GM23338 (cell line): ENCODE measurements around the gene TP53BP2. TPM values are rescaled to one million over a fixed set of nuclear protein-coding genes. Genes with fewer than 3 reads are reported as not detected.
A peak's percentile ranks its signal among the peaks of the same experiment; 100 is the strongest.

Experiments used
- ATAC-seq: fragments of 200-7000 bp; cut with Tn5 transposase; 3 replicates; pipeline ENCODE4 v1.9.1; 2020
- DNase-seq: peaks from one replicate; pipeline ENCODE4 v3.0.0-alpha.2; 2015; ENCODE audit warnings: low spot score
- H2AFZ ChIP-seq: fragments of 200-600 bp; sonication (generic); 2 replicates; pipeline ENCODE4 v1.8.0; 2016; ENCODE audit warnings: antibody characterized with exemption, mild to moderate bottlenecking, moderate library complexity
- H3F3A ChIP-seq: fragments of 200-600 bp; sonication (generic); replicated peaks from 2 replicates; pipeline ENCODE4 v1.8.0; 2017; ENCODE audit warnings: antibody characterized with exemption, mixed run types, low read depth
- H3K27ac ChIP-seq: fragments of 200-600 bp; sonication (generic); 2 replicates; pipeline ENCODE4 v1.6.1; 2016; ENCODE audit warnings: low read depth
- H3K27me3 ChIP-seq: fragments of 200-600 bp; sonication (generic); 2 replicates; pipeline ENCODE4 v1.8.0; 2016; ENCODE audit warnings: mild to moderate bottlenecking, mixed run types, moderate library complexity; ENCODE audit not compliant: insufficient read depth
- H3K36me3 ChIP-seq: fragments of 200-600 bp; sonication (generic); 2 replicates; pipeline ENCODE4 v1.8.0; 2016; ENCODE audit warnings: mild to moderate bottlenecking; ENCODE audit not compliant: insufficient read depth
- H3K4me1 ChIP-seq: fragments of 200-600 bp; sonication (generic); 2 replicates; pipeline ENCODE4 v1.8.0; 2016; ENCODE audit warnings: mild to moderate bottlenecking, moderate library complexity; ENCODE audit not compliant: insufficient read depth
- H3K4me2 ChIP-seq: fragments of 200-600 bp; sonication (generic); 2 replicates; pipeline ENCODE4 v1.7.1; 2017; ENCODE audit warnings: mixed run types
- H3K4me3 ChIP-seq: fragments of 200-600 bp; sonication (generic); 2 replicates; pipeline ENCODE4 v1.6.1; 2016; ENCODE audit warnings: mixed run types
- H3K79me2 ChIP-seq: fragments of 200-600 bp; sonication (generic); replicated peaks from 2 replicates; pipeline ENCODE4 v1.8.0; 2017; ENCODE audit warnings: mild to moderate bottlenecking; ENCODE audit not compliant: insufficient read depth
- H3K9me2 ChIP-seq: fragments of 200-600 bp; sonication (generic); 2 replicates; pipeline ENCODE4 v1.8.0; 2017; ENCODE audit not compliant: insufficient read depth
- H4K20me1 ChIP-seq: fragments of 200-600 bp; sonication (generic); replicated peaks from 2 replicates; pipeline ENCODE4 v1.8.0; 2017; ENCODE audit warnings: mild to moderate bottlenecking; ENCODE audit not compliant: insufficient read depth
- H3K27ac Mint-ChIP-seq: 2 replicates; pipeline ENCODE4 v1.8.0; 2020; ENCODE audit warnings: inconsistent platforms, mild to moderate bottlenecking, moderate library complexity, mixed read lengths
- H3K27me3 Mint-ChIP-seq: 3 replicates; pipeline ENCODE4 v1.8.0; 2022; ENCODE audit warnings: low read depth, mild to moderate bottlenecking, moderate library complexity, mixed read lengths, inconsistent platforms; ENCODE audit not compliant: insufficient read depth, poor library complexity
- H3K36me3 Mint-ChIP-seq: 3 replicates; pipeline ENCODE4 v1.8.0; 2021; ENCODE audit warnings: low read depth, mild to moderate bottlenecking, inconsistent platforms, moderate library complexity, mixed read lengths
- H3K4me1 Mint-ChIP-seq: 3 replicates; pipeline ENCODE4 v1.8.0; 2020; ENCODE audit warnings: mild to moderate bottlenecking, inconsistent platforms, mixed read lengths
- H3K4me3 Mint-ChIP-seq: 3 replicates; pipeline ENCODE4 v1.8.0; 2021; ENCODE audit warnings: moderate library complexity, mild to moderate bottlenecking, inconsistent platforms, mixed read lengths
- H3K9me3 Mint-ChIP-seq: 3 replicates; pipeline ENCODE4 v1.8.0; 2020; ENCODE audit warnings: moderate library complexity, mild to moderate bottlenecking, inconsistent platforms, mixed read lengths
- CREB1 ChIP-seq: fragments of 250-450 bp; sonication (Bioruptor Pico); IDR thresholded peaks from 2 replicates; pipeline ENCODE4 v1.5.0; 2020; ENCODE audit warnings: low read depth, mild to moderate bottlenecking, moderate library complexity
- CTCF ChIP-seq, 2 experiments: fragments of 200-600 bp in 1 of 2; sonication (generic) in 1 of 2; conservative IDR thresholded peaks; 2 replicates each; pipeline versions ENCODE4 v1.5.1 to v1.6.1; 2016 to 2017; ENCODE audit warnings: antibody characterized with exemption in 2 of 2, low read depth in 2 of 2, mild to moderate bottlenecking in 2 of 2, moderate library complexity in 1 of 2
- ETS1 ChIP-seq: IDR thresholded peaks from 2 replicates; pipeline ENCODE4 v1.6.1; 2016; ENCODE audit warnings: antibody characterized with exemption
- EZH2 ChIP-seq: fragments of 200-600 bp; sonication (generic); IDR thresholded peaks from one replicate; pipeline ENCODE4 v1.8.0; 2017; ENCODE audit warnings: antibody characterized with exemption, mild to moderate bottlenecking, low read depth; ENCODE audit not compliant: unreplicated experiment
- EZH2phosphoT487 ChIP-seq: fragments of 200-600 bp; sonication (generic); IDR thresholded peaks from one replicate; pipeline ENCODE4 v1.8.1; 2018; ENCODE audit warnings: antibody characterized with exemption; ENCODE audit not compliant: unreplicated experiment
- JUNB ChIP-seq: IDR thresholded peaks from one replicate; pipeline ENCODE4 v1.6.1; 2016; ENCODE audit warnings: antibody characterized with exemption; ENCODE audit not compliant: unreplicated experiment
- NANOG ChIP-seq: IDR thresholded peaks from 2 replicates; pipeline ENCODE4 v1.6.1; 2016; ENCODE audit warnings: antibody characterized with exemption, borderline replicate concordance
- ZNF114 ChIP-seq: fragments of 250-450 bp; sonication (Bioruptor Pico); IDR thresholded peaks from 2 replicates; pipeline ENCODE4 v1.5.0; 2020; ENCODE audit warnings: mild to moderate bottlenecking, moderate library complexity
- polyA plus RNA-seq: library from polyadenylated mRNA; unstranded; fragments of >200 nt; fragmentation: Nextera tagmentation; extraction: Ambion mirVana; gene quantifications from 2 replicates; pipeline ENCODE4 v1.2.1, GENCODE V29; 2016
- total RNA-seq: library from RNA; depleted of rRNA; stranded (reverse); fragments of >200 nt; shearing (Covaris generic); gene quantifications from 2 replicates; pipeline ENCODE4 v1.2.3, GENCODE V29; 2014
- TF ChIP-seq, protein P1 (sequence below): IDR thresholded peaks from one replicate; pipeline ENCODE4 v1.6.1; 2018; ENCODE audit warnings: antibody characterized with exemption; ENCODE audit not compliant: unreplicated experiment

The TP53BP2 gene
- total and polyA plus RNA-seq, 2 experiments from 2014 or later, result 10.1 to 32.9 TPM

- no peak overlapping the region for H3K4me3 ChIP-seq
- H3K27ac Mint-ChIP-seq, result no peak overlapping the region
- ATAC-seq (no peak), DNase-seq (no peak)
- peaks cover 7% of the 10 kb centered on the region; the same call in 2 of the 3 replicates for H3K4me1 Mint-ChIP-seq
- no peaks in the 10 kb centered on the region for H3K36me3 ChIP-seq
- no peaks in the 10 kb centered on the region for H3F3A ChIP-seq
- H3K27me3 ChIP-seq, result no peaks in the 10 kb centered on the region
- TF ChIP-seq NANOG (no peak), ZNF114 (no peak), EZH2 (no peak), JUNB (no peak), CTCF (conservative IDR thresholded peaks at IDR 0.05; ENCODE audit: low read depth in 2 of 2) (no peak), EZH2phosphoT487 (no peak)
- H3K27me3 Mint-ChIP-seq, result peaks cover 2% of the 10 kb centered on the region
- H2AFZ ChIP-seq, result peak overlapping the region; percentile 43; the same call in 1 of the 2 replicates
- no peaks in the 10 kb centered on the region for H3K9me3 Mint-ChIP-seq
- H3K4me2 ChIP-seq, result no peak overlapping the region
- no peaks in the 10 kb centered on the region for H3K4me1 ChIP-seq
- H3K79me2 ChIP-seq, result no peaks in the 10 kb centered on the region
- H4K20me1 ChIP-seq, result no peaks in the 10 kb centered on the region
- H3K4me3 Mint-ChIP-seq, result no peak overlapping the region
- 0 out of 2 replicates have a peak, but pooled peaks cover 2% of the 10 kb centered on the region for H3K9me2 ChIP-seq
- H3K27ac ChIP-seq, result no peak overlapping the region
- H3K36me3 Mint-ChIP-seq, result no peaks in the 10 kb centered on the region
These were observed 42.1 kb upstream of the TP53BP2 start for GRCh38 chr1:223887747-223888418.

DNA sequence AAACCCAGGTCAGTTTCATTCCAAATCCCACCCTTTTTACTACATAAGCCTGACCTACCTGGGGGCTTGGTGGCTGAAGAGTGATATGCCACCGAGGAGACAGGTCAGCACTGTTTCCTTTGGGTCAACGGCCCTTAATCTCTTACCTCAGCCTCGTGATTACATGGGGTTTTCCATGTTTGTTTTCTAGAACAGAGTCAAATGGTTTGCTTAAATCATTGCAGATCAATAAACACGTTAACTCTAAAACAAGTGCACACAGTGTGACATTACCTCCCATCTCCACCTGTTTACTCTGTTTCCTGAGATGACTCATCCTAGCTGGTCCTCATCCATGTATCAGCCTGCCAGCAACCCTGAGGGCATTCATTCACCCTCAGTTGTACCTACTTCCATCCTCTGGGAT lies 40.8 kb upstream of the TP53BP2 start:
- Histone ChIP-seq H3K9me2 (0 out of 2 replicates have a peak, but pooled peaks cover 2% of the 10 kb centered on the region), H3K4me2 (no peak overlapping the region), H2AFZ (no peak overlapping the region), H3K79me2 (no peaks in the 10 kb centered on the region), H3K27me3 (no peaks in the 10 kb centered on the region), H3F3A (no peaks in the 10 kb centered on the region), H4K20me1 (no peaks in the 10 kb centered on the region), H3K4me3 (no peak overlapping the region), H3K36me3 (no peaks in the 10 kb centered on the region), H3K4me1 (no peaks in the 10 kb centered on the region), H3K27ac (no peak overlapping the region)
- ATAC-seq (no peak), DNase-seq (no peak)
- Mint-ChIP-seq H3K27me3 (peaks cover 2% of the 10 kb centered on the region), H3K4me3 (no peak overlapping the region), H3K9me3 (no peaks in the 10 kb centered on the region), H3K4me1 (peaks cover 7% of the 10 kb centered on the region; the same call in 2 of the 3 replicates), H3K36me3 (no peaks in the 10 kb centered on the region), H3K27ac (no peak overlapping the region)
- TF ChIP-seq ZNF114 (no peak), CREB1 (CRISPR knock-in tag) (no peak), ETS1 (no peak), EZH2phosphoT487 (no peak), CTCF (conservative IDR thresholded peaks at IDR 0.05; ENCODE audit: low read depth in 2 of 2) (no peak)
- TF ChIP-seq, protein P1, sequence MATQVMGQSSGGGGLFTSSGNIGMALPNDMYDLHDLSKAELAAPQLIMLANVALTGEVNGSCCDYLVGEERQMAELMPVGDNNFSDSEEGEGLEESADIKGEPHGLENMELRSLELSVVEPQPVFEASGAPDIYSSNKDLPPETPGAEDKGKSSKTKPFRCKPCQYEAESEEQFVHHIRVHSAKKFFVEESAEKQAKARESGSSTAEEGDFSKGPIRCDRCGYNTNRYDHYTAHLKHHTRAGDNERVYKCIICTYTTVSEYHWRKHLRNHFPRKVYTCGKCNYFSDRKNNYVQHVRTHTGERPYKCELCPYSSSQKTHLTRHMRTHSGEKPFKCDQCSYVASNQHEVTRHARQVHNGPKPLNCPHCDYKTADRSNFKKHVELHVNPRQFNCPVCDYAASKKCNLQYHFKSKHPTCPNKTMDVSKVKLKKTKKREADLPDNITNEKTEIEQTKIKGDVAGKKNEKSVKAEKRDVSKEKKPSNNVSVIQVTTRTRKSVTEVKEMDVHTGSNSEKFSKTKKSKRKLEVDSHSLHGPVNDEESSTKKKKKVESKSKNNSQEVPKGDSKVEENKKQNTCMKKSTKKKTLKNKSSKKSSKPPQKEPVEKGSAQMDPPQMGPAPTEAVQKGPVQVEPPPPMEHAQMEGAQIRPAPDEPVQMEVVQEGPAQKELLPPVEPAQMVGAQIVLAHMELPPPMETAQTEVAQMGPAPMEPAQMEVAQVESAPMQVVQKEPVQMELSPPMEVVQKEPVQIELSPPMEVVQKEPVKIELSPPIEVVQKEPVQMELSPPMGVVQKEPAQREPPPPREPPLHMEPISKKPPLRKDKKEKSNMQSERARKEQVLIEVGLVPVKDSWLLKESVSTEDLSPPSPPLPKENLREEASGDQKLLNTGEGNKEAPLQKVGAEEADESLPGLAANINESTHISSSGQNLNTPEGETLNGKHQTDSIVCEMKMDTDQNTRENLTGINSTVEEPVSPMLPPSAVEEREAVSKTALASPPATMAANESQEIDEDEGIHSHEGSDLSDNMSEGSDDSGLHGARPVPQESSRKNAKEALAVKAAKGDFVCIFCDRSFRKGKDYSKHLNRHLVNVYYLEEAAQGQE, result no peak
